HG02623 (cell line): ENCODE measurements around the gene HOOK2.

Experiments used
- ATAC-seq: cut with Tn5 transposase; IDR thresholded peaks from one replicate; pipeline ENCODE4 v1.9.1; 2021; ENCODE audit warnings: moderate library complexity; ENCODE audit not compliant: unreplicated experiment

The HOOK2 gene

GRCh38 chr19:12783849-12784393 is 8.6 kb upstream of the HOOK2 start:
- no peak for ATAC-seq

GRCh38 chr19:12783291-12783848 is 8.0 kb upstream of the HOOK2 start:
- no peak for ATAC-seq

GRCh38 chr19:12782424-12783290 is 7.3 kb upstream of the HOOK2 start:
- peak; percentile 38 for ATAC-seq

GRCh38 chr19:12782174-12782423 is 6.7 kb upstream of the HOOK2 start:
- no peak for ATAC-seq

- no peak for ATAC-seq
These were observed 4.0 kb upstream of the HOOK2 start for GRCh38 chr19:12779162-12779993.

- no peak for ATAC-seq
These were observed 3.5 kb upstream of the HOOK2 start for GRCh38 chr19:12778905-12779161.

GRCh38 chr19:12778017-12778904 is 2.9 kb upstream of the HOOK2 start:
- no peak for ATAC-seq

GRCh38 chr19:12777217-12778016 is 2.1 kb upstream of the HOOK2 start:
- no peak for ATAC-seq

- no peak for ATAC-seq
These were observed 1.8 kb downstream of the HOOK2 start for GRCh38 chr19:12773571-12773970.

- ATAC-seq: no peak
These were observed 3.0 kb downstream of the HOOK2 start for GRCh38 chr19:12772323-12772722.

GRCh38 chr19:12770922-12771321 is 4.4 kb downstream of the HOOK2 start:
- ATAC-seq: no peak

- no peak for ATAC-seq
These were observed 5.7 kb downstream of the HOOK2 start for GRCh38 chr19:12769689-12770088.

GRCh38 chr19:12767666-12768065 is 7.7 kb downstream of the HOOK2 start:
- ATAC-seq: no peak

GRCh38 chr19:12767150-12767549 is 8.2 kb downstream of the HOOK2 start:
- ATAC-seq: no peak

GRCh38 chr19:12766051-12766521 is 9.3 kb downstream of the HOOK2 start:
- no peak for ATAC-seq

- no peak for ATAC-seq
These were observed 10.7 kb downstream of the HOOK2 start for GRCh38 chr19:12764698-12765097.

- no peak for ATAC-seq
These were observed 12.3 kb downstream of the HOOK2 start for GRCh38 chr19:12763100-12763499.

GRCh38 chr19:12759686-12760085 is 15.7 kb downstream of the HOOK2 start:
- no peak for ATAC-seq

- no peak for ATAC-seq
These were observed 17.6 kb downstream of the HOOK2 start for GRCh38 chr19:12757544-12758274.
